GM19035 (cell line): ENCODE results near the gene TTC33.
"Not testable (repeated sequence)": the region's sequence is repeated elsewhere in the genome, so short reads cannot be mapped to it uniquely, and the experiment has no call there.

Source experiments
- ATAC-seq: cut with Tn5 transposase; IDR thresholded peaks from one replicate; pipeline ENCODE4 v1.9.1; 2021; ENCODE audit not compliant: unreplicated experiment

The TTC33 gene

GRCh38 chr5:40780199-40780598, 24.4 kb upstream of the TTC33 start:
- no peak for ATAC-seq

- ATAC-seq = no peak
Observed at GRCh38 chr5:40779561-40779960, 23.8 kb upstream of the TTC33 start.

GRCh38 chr5:40778133-40778532, 22.4 kb upstream of the TTC33 start:
- no peak for ATAC-seq

DNA sequence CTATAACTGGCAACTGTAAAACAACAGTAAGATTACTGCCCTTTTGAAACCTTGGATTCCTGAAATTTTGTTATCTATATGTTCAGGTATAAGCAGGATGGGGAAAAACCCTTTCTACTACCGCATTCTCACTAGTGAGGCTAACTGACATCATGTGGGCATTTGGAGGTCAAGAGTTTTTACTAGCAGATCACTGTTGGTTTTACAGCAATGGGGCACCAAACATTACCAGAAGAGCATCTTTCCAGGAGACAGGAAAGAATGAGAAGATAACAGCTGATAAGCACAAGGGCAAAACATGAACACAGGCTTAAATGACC, 20.9 kb upstream of the TTC33 start:
- no peak for ATAC-seq

DNA sequence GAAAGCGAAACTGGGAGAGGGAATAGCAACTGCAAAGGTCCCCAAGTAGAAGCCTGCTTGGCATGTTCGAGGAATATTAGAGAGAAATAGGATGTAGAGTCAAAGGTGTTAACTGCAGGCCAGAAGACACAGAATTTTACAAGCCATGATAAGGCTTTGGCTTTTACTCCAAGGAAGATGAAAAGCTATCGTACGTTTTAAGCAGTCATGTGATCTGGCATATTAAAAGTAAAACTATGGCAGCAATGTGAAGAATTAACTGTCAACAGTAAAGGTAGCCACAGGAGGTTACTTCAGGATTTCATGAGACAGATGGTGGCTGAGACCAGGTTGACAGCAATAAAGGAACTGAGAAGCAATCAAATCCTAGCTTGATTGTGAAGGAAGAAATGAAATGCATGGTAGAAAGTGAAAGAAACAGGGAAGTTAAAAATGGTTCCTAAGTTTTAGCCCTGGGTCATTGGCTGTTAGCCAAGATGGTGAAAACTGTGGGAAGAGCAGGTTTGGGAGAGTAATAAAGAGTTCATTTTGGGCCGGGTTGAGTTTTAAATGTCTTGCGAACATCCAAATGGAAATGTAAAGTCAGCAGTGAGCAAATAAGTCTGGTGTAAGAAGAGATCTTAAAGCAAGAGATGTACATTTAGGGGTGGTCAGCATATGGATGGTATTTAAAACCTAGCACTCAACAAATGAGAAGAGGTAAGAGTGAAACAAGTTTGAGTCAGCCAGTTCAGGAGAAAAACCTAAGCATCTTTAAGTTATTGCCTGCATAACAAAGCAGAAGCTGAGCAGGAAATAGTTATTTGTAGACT, 20.3 kb upstream of the TTC33 start:
- no peak for ATAC-seq

- ATAC-seq = no peak
Observed at GRCh38 chr5:40775085-40775845, 19.5 kb upstream of the TTC33 start.

DNA sequence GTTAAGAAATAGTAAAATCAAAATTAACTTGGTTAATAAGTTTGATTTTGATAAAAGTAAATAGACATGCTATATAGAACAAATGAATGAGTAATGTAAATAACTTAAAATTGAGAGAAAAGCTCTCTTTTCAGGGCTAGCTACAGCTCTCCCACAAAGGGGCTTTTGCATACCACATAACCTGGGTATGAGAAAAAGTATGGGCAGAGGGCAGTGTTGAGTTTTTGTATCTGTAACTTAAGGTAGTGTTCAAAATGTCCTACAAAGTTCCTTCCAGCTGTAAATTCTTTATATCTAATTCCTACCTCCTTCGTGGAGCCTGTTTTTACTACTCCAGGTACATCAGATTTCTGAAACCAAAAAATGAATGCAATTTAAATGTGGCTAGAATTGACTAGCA, 18.9 kb upstream of the TTC33 start:
- no peak for ATAC-seq

DNA sequence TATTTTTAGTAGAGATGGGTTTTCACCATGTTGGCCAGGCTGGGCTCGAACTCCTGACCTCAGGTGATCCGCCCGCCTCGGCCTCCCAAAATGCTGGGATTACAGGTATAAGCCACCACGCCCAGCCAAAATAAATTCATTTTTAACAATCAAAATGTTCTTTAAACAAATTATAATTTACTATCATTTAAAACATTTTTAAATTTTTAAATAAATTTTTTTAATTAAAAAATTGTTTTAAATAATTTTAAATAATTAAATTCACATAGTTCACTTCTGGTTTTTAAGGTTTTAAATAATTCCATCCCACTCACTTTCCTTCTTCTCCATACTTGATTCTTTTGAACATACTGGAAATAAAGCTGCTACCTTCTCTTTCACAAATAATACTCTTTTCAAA, 15.0 kb upstream of the TTC33 start:
- no peak for ATAC-seq

DNA sequence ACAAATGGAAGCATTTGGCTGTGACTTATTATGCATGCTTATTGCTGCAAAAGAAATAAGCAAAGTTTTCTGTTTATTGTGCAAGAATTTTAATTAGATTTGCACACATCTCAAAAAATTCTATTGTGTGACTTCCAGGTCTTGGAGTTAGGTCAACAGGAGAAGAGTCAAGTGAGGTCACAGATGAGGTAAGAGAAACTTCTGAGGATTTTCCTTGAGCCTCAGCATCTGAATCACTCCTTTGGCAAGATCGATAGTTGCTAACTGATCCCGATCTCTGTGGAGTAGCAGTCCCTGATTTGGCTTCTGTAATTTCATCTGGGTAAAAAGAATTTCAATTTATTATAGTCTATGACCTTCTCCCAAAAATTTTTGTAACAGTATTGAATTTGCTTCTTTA, 6.9 kb upstream of the TTC33 start:
- ATAC-seq = no peak

DNA sequence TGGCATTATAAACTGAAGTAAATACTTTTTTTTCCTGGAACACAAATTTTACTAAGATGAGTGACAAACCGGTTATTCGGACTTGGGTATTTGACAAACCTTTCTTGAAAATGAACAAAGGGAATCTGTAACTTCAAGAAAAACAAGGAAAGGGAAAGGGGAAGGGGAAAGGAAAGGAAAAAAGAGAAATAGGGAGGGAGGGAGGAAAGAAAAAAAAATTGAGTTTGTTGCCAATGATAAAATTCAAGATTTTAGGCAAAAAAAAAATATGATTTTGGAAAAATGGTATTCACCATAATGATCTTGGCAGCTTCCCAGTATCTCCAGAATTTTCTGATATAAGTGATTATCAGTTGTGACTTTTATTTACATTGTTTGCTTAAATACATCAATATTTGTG, 1.6 kb upstream of the TTC33 start:
- ATAC-seq = no peak

- peak; percentile 79 for ATAC-seq
Observed at GRCh38 chr5:40755093-40755406, 711 bp downstream of the TTC33 start.

GRCh38 chr5:40754381-40755092, 1.2 kb downstream of the TTC33 start:
- ATAC-seq = peak; percentile 21

DNA sequence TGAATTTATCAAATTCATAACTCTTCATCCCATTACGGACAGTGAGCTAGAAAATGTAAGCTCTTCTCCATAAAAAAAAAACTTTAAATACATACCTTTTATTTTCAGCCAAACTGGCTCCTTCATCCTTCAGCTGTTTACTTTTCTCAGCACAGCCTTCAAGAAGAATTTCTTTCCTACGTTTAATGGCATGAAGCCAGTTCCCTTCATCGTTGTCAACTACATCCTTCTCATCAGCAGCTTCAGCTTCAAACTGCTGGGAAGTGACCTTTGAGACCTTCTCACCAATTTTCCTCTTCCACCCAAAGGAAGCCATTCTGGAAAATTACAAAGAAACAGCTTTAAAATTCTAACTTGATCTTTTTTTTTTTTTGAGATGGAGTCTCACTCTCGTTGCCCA, 9.1 kb downstream of the TTC33 start:
- ATAC-seq = no peak

DNA sequence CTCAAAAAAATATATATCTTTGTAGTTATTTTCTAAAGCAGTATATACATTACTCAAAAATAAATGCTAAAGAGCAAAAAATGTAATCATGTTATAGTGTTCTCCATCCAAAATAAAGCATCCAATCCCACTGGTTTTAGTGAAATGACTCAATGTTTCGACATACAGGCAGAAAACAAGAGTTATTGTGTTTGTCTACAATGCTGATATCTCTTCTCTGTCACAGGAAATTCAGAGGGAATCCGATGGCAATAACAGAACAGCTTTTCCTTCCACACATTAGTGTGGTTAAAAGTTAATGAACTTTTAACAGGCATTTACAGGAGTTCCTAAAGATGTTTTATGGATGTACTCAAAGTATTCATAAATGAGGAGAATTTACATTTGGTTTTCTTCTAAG, 12.0 kb downstream of the TTC33 start:
- no peak for ATAC-seq

- ATAC-seq = no peak
Observed at GRCh38 chr5:40738502-40738901, 17.3 kb downstream of the TTC33 start.

DNA sequence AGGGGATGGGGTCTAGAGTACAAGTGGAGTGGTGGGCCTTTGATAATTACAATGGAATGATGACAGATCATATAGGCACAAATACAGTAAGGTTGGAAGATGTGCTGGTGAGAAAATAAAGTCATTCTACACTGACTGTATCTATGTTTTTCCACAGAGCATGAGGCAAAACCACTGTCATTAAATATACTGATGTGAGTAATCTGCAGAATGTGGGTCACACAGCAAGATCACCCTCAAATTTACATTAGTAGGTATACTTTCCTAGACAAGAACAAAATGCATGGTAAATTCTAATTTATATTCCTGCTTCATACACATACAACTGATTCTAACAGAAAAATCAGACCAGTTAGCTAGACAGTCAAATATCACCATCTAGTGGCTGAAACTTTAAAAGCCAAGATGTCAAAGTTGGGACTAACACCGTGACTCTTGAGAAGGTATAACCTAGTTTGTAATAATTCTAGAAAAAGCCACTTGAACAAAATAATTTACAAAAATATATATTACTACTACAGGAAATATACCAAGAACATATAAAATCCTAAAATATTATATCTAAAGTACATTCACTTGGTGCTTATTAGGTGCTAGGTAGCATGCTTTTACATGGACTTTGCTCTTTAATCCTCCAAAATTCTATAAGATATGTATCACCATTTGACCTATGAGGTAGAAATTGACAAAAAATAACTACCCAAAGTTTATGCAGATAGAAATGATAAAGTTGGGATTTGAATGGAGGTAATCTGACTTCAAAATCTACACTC, 19.5 kb downstream of the TTC33 start:
- peak; percentile 80 for ATAC-seq

- ATAC-seq = no peak
Observed at GRCh38 chr5:40735609-40736008, 20.2 kb downstream of the TTC33 start.

- ATAC-seq = no peak
Observed at GRCh38 chr5:40734986-40735385, 20.8 kb downstream of the TTC33 start.

- ATAC-seq = no peak
Observed at GRCh38 chr5:40733879-40734563, 21.7 kb downstream of the TTC33 start.

DNA sequence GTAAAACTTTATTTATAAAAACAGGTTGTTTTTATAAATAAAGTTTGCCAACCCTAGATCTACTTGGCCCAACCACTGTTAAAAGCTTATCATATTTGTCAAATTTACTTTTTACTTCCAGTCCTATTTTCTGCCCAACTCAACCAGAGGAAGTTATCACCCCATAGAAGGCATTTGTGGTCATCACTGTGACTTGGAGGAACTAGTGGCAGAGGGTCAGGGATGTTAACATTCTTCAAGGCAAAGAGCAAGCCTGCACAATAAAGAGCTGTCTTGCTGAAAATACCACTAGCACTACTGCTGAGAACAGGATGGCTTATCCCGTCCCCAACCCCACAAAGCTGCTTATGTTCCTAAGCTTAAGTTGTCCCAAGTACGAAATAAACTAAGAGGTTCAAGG, 22.3 kb downstream of the TTC33 start:
- ATAC-seq = no peak

GRCh38 chr5:40722497-40722911, 33.3 kb downstream of the TTC33 start:
- ATAC-seq = not testable (repeated sequence)
